ENCODE data around the gene ANKRD53.
"Not testable (repeated sequence)": the region's sequence is repeated elsewhere in the genome, so short reads cannot be mapped to it uniquely, and the experiment has no call there.

The ANKRD53 gene

GRCh38 chr2:70999362-70999761 is 20.9 kb downstream of the ANKRD53 start:
- TF ChIP-seq CTCF (IDR thresholded peaks at IDR 0.05; ENCODE audit: poor library complexity, severe bottlenecking), result no peak
- no peaks in the 10 kb centered on the region for H3K36me3 ChIP-seq (ENCODE audit: low read depth)
- no peak for ATAC-seq (ENCODE audit: low read depth)
- no peak overlapping the region for H3K4me3 ChIP-seq (ENCODE audit: severe bottlenecking)
- H3K27ac ChIP-seq (ENCODE audit: poor library complexity, severe bottlenecking), result no peak overlapping the region
- H3K27me3 ChIP-seq (ENCODE audit: insufficient read depth, poor library complexity, severe bottlenecking), result no peaks in the 10 kb centered on the region
- peaks cover 3% of the 10 kb centered on the region for H3K4me1 ChIP-seq (ENCODE audit: insufficient read depth, poor library complexity, severe bottlenecking)
- no peaks in the 10 kb centered on the region for H3K9me3 ChIP-seq (ENCODE audit: severe bottlenecking)
- DNase-seq (ENCODE audit: low spot score), result no peak

- H3K36me3 ChIP-seq (ENCODE audit: low read depth); H3K4me3 ChIP-seq (ENCODE audit: severe bottlenecking); DNase-seq (ENCODE audit: low spot score); H3K27ac ChIP-seq (ENCODE audit: poor library complexity, severe bottlenecking); H3K4me1 ChIP-seq (ENCODE audit: insufficient read depth, poor library complexity, severe bottlenecking); ATAC-seq (ENCODE audit: low read depth); H3K27me3 ChIP-seq (ENCODE audit: insufficient read depth, poor library complexity, severe bottlenecking); H3K9me3 ChIP-seq (ENCODE audit: severe bottlenecking): not testable (repeated sequence)
These were observed 21.5 kb downstream of the ANKRD53 start for GRCh38 chr2:70999931-71000330.

- Histone ChIP-seq H3K27ac (ENCODE audit: poor library complexity, severe bottlenecking) (no peak overlapping the region), H3K4me3 (ENCODE audit: severe bottlenecking) (no peak overlapping the region), H3K36me3 (ENCODE audit: low read depth) (no peaks in the 10 kb centered on the region), H3K9me3 (ENCODE audit: severe bottlenecking) (no peaks in the 10 kb centered on the region), H3K4me1 (ENCODE audit: insufficient read depth, poor library complexity, severe bottlenecking) (no peaks in the 10 kb centered on the region), H3K27me3 (ENCODE audit: insufficient read depth, poor library complexity, severe bottlenecking) (no peaks in the 10 kb centered on the region)
- ATAC-seq (ENCODE audit: low read depth) (peak; percentile 70), DNase-seq (ENCODE audit: low spot score) (no peak)
- TF ChIP-seq CTCF (IDR thresholded peaks at IDR 0.05; ENCODE audit: poor library complexity, severe bottlenecking), result peak; percentile 94
These were observed 22.6 kb downstream of the ANKRD53 start for GRCh38 chr2:71000780-71001591.

- no peaks in the 10 kb centered on the region for H3K9me3 ChIP-seq (ENCODE audit: severe bottlenecking)
- H3K4me1 ChIP-seq (ENCODE audit: insufficient read depth, poor library complexity, severe bottlenecking), result no peaks in the 10 kb centered on the region
- H3K27me3 ChIP-seq (ENCODE audit: insufficient read depth, poor library complexity, severe bottlenecking), result no peaks in the 10 kb centered on the region
- ATAC-seq (ENCODE audit: low read depth) (no peak), DNase-seq (ENCODE audit: low spot score) (no peak)
- H3K36me3 ChIP-seq (ENCODE audit: low read depth), result no peaks in the 10 kb centered on the region
- H3K27ac ChIP-seq (ENCODE audit: poor library complexity, severe bottlenecking), result no peak overlapping the region
- H3K4me3 ChIP-seq (ENCODE audit: severe bottlenecking), result no peak overlapping the region
- no peak for TF ChIP-seq CTCF (IDR thresholded peaks at IDR 0.05; ENCODE audit: poor library complexity, severe bottlenecking)
These were observed 23.1 kb downstream of the ANKRD53 start for GRCh38 chr2:71001592-71001927.

- Histone ChIP-seq H3K36me3 (ENCODE audit: low read depth) (no peaks in the 10 kb centered on the region), H3K27ac (ENCODE audit: poor library complexity, severe bottlenecking) (no peak overlapping the region), H3K27me3 (ENCODE audit: insufficient read depth, poor library complexity, severe bottlenecking) (no peaks in the 10 kb centered on the region), H3K4me1 (ENCODE audit: insufficient read depth, poor library complexity, severe bottlenecking) (no peaks in the 10 kb centered on the region), H3K4me3 (ENCODE audit: severe bottlenecking) (no peak overlapping the region), H3K9me3 (ENCODE audit: severe bottlenecking) (no peaks in the 10 kb centered on the region)
- DNase-seq (ENCODE audit: low spot score) (no peak), ATAC-seq (ENCODE audit: low read depth) (no peak)
- TF ChIP-seq CTCF (IDR thresholded peaks at IDR 0.05; ENCODE audit: poor library complexity, severe bottlenecking), result no peak
These were observed 23.6 kb downstream of the ANKRD53 start for GRCh38 chr2:71001981-71002570.
